Activated naive CD4-positive, alpha-beta T cell treated with anti-CD3 and anti-CD28 coated beads, Interleukin-2, amount 50 U/mL, for 24 hours (primary cell): ENCODE measurements around the gene SMOC2.
A peak's percentile ranks its signal among the peaks of the same experiment; 100 is the strongest.

Experiments
- H3K27ac Mint-ChIP-seq: one replicate; pipeline ENCODE4 v1.8.0; 2021; ENCODE audit warnings: mild to moderate bottlenecking, mixed read lengths
- H3K27me3 Mint-ChIP-seq: one replicate; pipeline ENCODE4 v1.8.0; 2021; ENCODE audit warnings: mixed read lengths
- H3K36me3 Mint-ChIP-seq: one replicate; pipeline ENCODE4 v1.8.0; 2021; ENCODE audit warnings: mixed read lengths
- H3K4me1 Mint-ChIP-seq: one replicate; pipeline ENCODE4 v1.8.0; 2021; ENCODE audit warnings: mixed read lengths
- H3K4me3 Mint-ChIP-seq: one replicate; pipeline ENCODE4 v1.8.0; 2021; ENCODE audit warnings: mild to moderate bottlenecking, mixed read lengths
- H3K9me3 Mint-ChIP-seq: one replicate; pipeline ENCODE4 v1.8.0; 2021; ENCODE audit warnings: mixed read lengths

Gene SMOC2

DNA sequence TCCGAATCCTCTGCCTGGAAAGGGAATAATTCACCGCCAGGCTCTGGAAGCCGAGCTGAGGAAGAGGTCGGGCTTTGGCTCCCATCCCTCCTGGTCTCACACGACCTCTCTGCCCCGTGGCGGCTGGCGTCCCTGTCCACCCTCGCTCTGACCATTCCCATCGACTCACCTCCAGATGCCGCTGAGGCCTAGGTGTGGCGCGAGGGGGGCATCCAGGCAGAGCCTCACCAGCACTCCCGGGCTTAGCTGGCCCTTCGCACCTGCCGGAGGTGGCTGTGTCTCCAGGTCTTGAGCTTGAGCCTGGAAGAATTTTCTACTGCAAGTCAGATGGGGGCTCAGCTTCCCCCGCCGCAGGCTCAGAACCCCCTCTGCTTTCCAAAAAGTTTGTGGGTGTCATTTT lies 28.5 kb upstream of the SMOC2 start:
- H3K27me3 Mint-ChIP-seq: no peaks in the 10 kb centered on the region
- H3K4me3 Mint-ChIP-seq: no peak overlapping the region
- no peaks in the 10 kb centered on the region for H3K9me3 Mint-ChIP-seq
- H3K4me1 Mint-ChIP-seq: no peaks in the 10 kb centered on the region
- no peaks in the 10 kb centered on the region for H3K36me3 Mint-ChIP-seq
- H3K27ac Mint-ChIP-seq: no peak overlapping the region

DNA sequence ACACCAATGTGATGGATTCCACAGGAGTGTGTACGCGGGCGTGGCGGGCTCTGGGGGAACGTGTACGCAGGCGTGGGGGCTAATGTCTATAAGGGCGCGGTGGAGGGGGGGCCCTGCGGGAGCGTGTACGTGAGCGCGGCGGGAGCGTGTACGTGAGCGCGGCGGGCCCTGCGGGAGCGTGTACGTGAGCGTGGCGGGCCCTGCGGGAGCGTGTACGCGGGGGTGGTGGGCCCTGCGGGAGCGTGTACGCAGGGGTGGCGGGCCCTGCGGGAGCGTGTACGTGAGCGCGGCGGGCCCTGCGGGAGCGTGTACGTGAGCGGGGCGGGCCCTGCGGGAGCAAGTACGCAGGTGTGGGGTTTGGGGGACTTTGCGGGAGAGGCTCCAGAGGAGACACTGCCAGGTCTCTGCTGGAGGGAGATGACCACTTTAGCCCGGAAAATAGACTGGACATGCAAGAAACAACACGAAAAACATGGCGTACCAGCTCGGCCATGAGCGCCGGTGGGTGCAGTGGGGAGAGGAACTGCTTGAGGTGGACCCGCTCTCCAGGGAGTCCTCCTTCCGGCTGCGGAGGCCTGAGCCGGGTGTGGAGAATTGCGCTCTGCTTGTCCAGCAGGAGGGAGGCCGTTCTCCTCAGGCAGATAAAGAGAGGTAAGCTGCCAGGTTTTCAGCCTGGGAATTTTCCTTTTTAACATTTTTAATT lies 27.8 kb upstream of the SMOC2 start:
- Mint-ChIP-seq H3K4me1 (no peaks in the 10 kb centered on the region), H3K36me3 (no peaks in the 10 kb centered on the region), H3K27ac (no peak overlapping the region), H3K9me3 (no peaks in the 10 kb centered on the region), H3K27me3 (no peaks in the 10 kb centered on the region), H3K4me3 (no peak overlapping the region)

DNA sequence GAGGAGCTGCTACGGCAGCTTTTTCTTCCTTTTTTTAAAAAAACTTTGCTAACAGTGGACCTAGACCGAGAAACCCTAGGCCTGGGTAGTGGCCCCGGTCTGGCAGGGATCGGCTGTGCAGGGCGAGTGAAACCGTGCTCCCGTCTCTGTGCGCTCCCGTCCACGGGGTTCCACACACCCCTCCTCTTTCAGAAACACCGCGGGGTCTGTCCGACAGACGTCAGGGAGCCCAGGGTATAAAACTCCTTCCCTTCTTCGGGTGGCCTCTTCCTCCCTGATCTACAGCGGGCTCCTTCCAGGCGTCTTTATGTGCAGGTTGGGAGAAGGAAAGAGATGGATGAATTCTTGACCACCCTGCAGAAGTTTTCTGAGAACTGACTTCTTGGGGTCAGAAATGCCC lies 27.1 kb upstream of the SMOC2 start:
- no peaks in the 10 kb centered on the region for H3K27me3 Mint-ChIP-seq
- no peaks in the 10 kb centered on the region for H3K4me1 Mint-ChIP-seq
- H3K36me3 Mint-ChIP-seq: no peaks in the 10 kb centered on the region
- no peak overlapping the region for H3K4me3 Mint-ChIP-seq
- no peaks in the 10 kb centered on the region for H3K9me3 Mint-ChIP-seq
- H3K27ac Mint-ChIP-seq: no peak overlapping the region

DNA sequence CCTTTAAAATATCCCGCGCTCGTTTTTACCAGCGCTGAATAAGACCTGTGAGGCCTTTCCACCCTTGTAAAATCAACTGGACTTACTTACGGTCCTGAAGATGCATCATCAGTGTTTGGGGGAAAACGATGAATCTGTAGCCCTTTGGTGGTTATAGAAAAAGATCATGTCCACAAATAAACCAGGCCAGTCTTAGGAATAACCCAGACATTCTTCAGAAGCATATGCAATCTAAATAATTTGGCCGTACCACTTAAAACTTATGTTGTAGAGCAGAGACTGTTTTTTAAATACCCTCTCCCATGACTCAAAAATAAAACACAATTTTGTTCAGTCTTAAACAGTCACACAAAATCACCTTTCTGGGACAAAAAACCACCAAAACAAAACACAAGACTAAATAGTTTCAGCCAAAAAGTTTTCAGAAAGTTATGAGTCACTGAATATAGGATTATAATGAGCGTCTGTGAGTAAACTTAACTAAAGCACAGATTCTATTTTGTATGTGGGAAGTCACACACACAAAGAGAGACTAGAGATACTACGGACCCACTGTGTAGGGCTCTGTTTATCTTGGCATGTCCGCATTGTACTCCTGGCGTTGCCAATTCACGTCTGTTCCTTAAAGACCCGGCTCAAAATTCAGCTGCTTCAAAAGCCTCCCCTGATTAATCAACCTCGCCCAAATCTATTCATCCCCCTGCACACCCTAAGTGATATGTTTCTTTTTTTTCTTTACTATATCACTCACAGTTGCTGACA lies 26.5 kb upstream of the SMOC2 start:
- no peak overlapping the region for H3K4me3 Mint-ChIP-seq
- no peaks in the 10 kb centered on the region for H3K27me3 Mint-ChIP-seq
- H3K4me1 Mint-ChIP-seq: no peaks in the 10 kb centered on the region
- no peak overlapping the region for H3K27ac Mint-ChIP-seq
- no peaks in the 10 kb centered on the region for H3K9me3 Mint-ChIP-seq
- no peaks in the 10 kb centered on the region for H3K36me3 Mint-ChIP-seq

DNA sequence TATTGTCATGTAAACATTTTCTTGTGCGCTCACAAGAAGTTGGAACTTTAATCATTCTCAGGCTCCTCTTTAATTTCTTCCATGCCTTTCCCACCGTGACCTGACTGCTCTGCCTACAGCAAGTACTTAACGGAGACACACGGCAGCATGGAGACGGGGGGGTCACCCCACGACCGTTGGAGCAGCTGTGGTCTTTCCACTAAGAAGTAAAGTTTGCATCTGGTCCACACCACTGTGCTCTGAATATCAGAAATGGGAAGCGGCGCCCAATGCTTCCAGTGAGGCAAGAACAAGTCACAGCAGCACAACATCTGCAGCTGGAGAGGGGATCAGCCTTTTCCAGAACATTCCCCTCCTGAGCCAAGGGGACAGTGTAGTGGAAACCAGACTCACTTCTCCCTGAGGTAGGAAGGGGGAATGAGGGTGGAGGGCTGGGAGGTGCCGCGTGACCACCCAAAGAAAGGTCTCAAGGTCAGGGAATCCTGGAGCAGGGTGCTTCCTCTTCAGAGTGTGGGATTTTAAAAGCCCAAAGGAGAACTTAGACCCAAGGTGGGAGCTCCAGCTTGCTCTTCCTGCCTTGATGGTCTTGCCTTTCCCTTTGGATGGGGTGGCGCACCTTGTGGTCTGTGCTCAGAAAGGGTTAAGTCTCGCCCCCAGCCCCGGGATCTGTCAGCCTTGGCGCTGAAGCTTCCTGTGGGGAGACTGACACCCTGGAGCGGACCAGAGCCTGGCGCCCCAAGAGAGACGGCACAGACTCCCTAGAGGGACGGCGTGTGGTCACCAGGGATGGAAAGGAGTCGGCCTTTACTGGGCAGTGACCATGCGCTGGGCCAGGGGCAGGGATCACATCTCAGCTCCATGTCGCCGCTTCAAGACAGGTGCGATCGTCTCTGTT lies 25.6 kb upstream of the SMOC2 start:
- H3K4me1 Mint-ChIP-seq: no peaks in the 10 kb centered on the region
- no peaks in the 10 kb centered on the region for H3K36me3 Mint-ChIP-seq
- H3K9me3 Mint-ChIP-seq: no peaks in the 10 kb centered on the region
- no peak overlapping the region for H3K4me3 Mint-ChIP-seq
- H3K27ac Mint-ChIP-seq: no peak overlapping the region
- H3K27me3 Mint-ChIP-seq: no peaks in the 10 kb centered on the region

DNA sequence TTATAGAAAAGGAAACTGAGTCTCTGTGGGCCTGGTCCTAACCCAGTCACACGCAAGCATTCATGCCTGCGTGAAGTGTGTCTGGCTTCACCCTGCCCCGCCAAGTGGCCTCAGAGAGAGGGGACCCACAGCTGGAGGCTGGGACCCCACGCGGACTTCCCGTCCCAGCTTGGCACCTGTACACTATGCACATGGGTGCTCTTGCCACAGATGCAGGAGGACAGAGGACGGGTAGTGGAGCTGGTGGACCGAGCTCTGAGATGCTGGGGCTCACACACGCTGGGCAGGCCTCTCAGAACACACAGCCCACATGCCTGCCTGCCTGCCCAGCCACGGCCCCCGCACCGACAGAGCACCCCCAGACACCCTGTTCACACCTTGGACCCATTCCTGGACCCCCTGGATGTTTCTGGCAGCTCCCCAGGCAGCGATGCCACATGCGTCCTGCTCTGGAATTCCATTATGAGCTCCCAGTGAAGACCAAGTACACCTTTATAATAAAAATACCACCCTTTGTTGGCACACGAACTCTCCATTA lies 24.9 kb upstream of the SMOC2 start:
- H3K27ac Mint-ChIP-seq: no peak overlapping the region
- H3K4me3 Mint-ChIP-seq: no peak overlapping the region
- no peaks in the 10 kb centered on the region for H3K9me3 Mint-ChIP-seq
- H3K27me3 Mint-ChIP-seq: no peaks in the 10 kb centered on the region
- H3K4me1 Mint-ChIP-seq: no peaks in the 10 kb centered on the region
- H3K36me3 Mint-ChIP-seq: no peaks in the 10 kb centered on the region

DNA sequence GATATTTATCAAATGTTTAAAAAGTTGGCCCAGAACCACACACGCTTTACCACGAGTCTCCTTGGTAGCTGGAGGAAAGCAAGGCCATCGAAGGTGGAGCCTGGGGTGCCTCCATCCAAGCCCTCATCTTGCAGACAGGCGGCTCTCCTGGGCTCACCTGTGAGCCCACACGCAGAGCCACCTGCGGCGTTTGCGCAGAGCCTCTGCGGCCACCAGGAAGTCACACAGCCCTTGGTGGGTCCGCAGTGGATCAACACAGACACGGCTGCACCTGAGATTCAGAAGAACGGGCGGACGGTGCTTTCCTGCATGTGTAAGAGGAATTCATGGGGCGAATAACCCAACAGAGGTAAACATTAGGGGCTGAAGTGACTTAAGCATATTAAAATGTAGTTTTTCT lies 24.5 kb upstream of the SMOC2 start:
- Mint-ChIP-seq H3K4me1 (no peaks in the 10 kb centered on the region), H3K27ac (no peak overlapping the region), H3K36me3 (no peaks in the 10 kb centered on the region), H3K27me3 (no peaks in the 10 kb centered on the region), H3K4me3 (no peak overlapping the region), H3K9me3 (no peaks in the 10 kb centered on the region)

DNA sequence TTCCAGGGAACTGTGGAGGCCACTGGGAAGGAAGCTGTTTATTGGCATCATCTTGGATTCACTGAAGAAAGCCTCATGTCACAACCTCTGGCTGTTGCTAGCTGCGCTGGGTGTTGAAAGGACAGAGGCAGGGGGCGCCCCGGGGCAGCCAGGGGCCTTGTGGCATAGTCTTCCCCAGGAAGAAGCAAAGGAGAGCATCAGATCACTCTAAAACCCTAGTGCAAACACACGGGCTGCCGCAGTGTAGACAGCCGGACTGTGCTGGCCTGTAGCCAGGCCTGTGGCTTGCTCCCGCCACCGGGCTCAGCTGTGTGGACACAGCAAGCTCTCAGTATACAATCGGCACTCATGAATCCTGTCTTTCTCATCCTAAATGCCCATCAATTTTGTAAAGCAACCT lies 23.8 kb upstream of the SMOC2 start:
- no peaks in the 10 kb centered on the region for H3K36me3 Mint-ChIP-seq
- H3K4me3 Mint-ChIP-seq: no peak overlapping the region
- H3K4me1 Mint-ChIP-seq: no peaks in the 10 kb centered on the region
- H3K27me3 Mint-ChIP-seq: no peaks in the 10 kb centered on the region
- H3K9me3 Mint-ChIP-seq: no peaks in the 10 kb centered on the region
- no peak overlapping the region for H3K27ac Mint-ChIP-seq

DNA sequence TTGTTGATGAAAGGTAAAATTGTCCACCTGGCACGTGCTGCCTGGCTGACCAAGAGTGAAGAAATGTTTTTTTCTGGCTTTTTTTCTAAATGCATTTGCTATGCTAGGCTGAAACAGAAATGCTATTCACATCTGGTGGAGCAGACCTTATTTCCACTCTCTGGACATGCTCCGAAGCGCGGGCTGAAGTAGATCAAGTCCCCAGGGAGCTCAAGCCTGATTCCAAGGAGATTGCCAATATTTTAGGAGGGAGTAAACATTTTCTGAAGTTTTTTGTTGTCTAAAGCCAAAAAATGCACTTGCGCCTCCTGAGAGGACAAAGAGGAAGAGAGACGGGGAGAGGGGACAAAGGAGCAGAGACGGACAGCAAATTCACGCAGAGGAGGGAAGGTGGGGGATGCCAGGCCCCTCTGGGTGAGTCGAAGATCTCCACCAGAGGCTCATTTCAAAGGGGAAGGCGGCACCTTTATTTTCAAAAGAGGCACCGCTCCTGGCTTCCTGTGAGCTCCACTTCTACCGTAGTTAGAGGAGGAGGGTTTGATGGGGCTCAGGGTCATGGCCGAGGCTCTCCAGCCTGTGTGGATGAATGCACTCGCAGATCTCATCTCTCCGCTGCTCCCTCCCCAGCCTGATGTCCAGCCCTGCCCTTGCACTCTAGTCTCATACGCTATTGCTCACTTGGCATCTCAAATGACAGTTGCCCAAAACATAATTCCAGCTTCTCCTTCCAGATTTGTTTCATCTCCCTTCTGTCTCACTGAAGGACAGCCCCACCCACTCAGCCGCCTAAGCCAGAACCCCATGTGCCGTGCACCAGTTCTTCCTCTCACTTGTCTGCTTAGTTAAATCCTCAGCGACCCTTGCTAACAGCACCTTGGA lies 23.1 kb upstream of the SMOC2 start:
- Mint-ChIP-seq H3K27ac (peak overlapping the region; percentile 15), H3K4me1 (no peaks in the 10 kb centered on the region), H3K9me3 (no peaks in the 10 kb centered on the region)

DNA sequence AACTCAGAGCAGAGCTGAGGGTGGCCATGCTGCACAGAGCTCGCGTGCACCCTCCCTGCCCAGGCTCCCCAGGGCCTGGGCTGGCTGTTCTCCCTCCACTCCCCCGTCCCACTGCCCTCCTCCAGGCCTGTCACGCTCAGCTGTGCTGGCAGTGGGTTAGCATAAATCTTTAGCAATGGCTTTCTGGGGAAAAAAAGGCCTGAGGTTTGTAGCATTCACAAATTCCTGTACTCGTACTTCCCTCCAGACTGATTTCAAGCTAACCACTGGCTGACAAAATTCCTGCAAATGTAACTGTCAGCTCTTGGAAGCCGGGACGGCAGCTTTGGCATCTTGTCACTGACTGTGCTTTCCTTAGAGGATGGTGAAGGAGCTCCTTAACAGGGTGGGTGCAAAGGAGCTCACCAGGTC lies 22.3 kb upstream of the SMOC2 start:
- H3K4me1 Mint-ChIP-seq: no peaks in the 10 kb centered on the region
- H3K27me3 Mint-ChIP-seq: no peaks in the 10 kb centered on the region
- H3K9me3 Mint-ChIP-seq: no peaks in the 10 kb centered on the region
- H3K27ac Mint-ChIP-seq: no peak overlapping the region
- H3K36me3 Mint-ChIP-seq: no peaks in the 10 kb centered on the region
- no peak overlapping the region for H3K4me3 Mint-ChIP-seq

More for the DNA sequence above, 23.1 kb upstream of the SMOC2 start:
- Mint-ChIP-seq H3K36me3 (no peaks in the 10 kb centered on the region), H3K4me3 (no peak overlapping the region), H3K27me3 (no peaks in the 10 kb centered on the region)

DNA sequence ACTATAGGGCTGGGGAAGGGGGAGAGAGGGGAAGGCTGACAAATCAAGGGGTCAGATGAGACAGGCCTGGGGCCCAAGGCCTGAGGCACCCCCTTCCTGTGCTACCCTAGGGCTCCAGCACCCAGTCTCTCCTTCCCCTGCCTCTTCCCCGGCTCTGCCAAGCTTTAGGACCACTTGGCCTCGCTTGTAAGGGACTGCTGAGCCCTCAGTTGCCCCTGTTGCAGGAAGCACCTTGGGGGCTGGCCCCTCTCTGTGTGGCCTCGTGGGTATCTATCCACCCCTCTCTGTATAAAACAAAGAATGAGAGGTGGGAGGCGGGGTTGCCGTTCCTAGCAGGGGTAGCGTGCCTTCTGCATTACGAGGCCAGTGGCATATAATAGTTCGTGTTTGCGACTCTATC lies 21.4 kb upstream of the SMOC2 start:
- H3K36me3 Mint-ChIP-seq: no peaks in the 10 kb centered on the region
- H3K27me3 Mint-ChIP-seq: no peaks in the 10 kb centered on the region
- no peak overlapping the region for H3K4me3 Mint-ChIP-seq
- H3K9me3 Mint-ChIP-seq: no peaks in the 10 kb centered on the region
- H3K27ac Mint-ChIP-seq: no peak overlapping the region
- H3K4me1 Mint-ChIP-seq: no peaks in the 10 kb centered on the region

DNA sequence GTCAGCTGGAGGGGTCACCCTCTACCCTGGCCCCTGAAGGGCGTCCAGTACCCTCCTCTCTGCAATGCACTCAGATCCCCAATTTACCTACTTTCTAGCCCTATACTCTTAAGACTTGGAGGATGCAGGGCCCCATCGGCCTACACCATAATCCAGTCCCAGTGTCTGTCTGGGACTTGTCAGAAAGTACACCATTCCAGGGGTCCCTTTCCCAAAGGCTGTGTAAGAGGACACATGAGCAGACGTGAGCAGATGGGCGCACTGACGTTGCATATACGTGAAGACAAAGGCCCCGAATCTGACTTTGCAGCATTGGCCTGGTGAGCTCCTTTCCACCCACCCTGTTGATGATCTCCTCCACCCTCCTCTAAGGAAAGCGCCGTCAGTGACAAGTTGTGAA lies 20.9 kb upstream of the SMOC2 start:
- Mint-ChIP-seq H3K4me1 (no peaks in the 10 kb centered on the region), H3K27ac (no peak overlapping the region), H3K9me3 (no peaks in the 10 kb centered on the region), H3K4me3 (no peak overlapping the region), H3K36me3 (no peaks in the 10 kb centered on the region), H3K27me3 (no peaks in the 10 kb centered on the region)

DNA sequence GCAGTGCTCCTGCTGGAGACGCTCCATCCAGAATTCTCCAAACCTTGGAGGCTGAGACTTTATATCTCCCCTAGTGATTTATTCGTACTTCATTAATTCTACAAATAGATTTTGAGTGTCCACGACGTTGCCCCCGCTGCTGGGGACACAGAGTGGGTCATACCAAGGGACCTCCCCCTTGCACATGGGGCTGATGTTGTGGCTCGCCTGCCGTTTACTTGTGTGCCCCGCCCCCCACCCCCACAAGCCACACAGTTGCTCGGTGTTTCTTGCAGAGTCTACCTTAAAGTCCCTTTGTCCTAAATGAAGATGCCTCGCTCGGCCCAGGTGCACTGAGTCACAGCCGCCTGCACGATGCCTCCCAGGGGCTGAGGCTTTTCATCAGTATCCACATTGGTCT lies 20.3 kb upstream of the SMOC2 start:
- no peaks in the 10 kb centered on the region for H3K27me3 Mint-ChIP-seq
- H3K4me1 Mint-ChIP-seq: no peaks in the 10 kb centered on the region
- no peaks in the 10 kb centered on the region for H3K36me3 Mint-ChIP-seq
- H3K4me3 Mint-ChIP-seq: no peak overlapping the region
- H3K27ac Mint-ChIP-seq: no peak overlapping the region
- no peaks in the 10 kb centered on the region for H3K9me3 Mint-ChIP-seq

DNA sequence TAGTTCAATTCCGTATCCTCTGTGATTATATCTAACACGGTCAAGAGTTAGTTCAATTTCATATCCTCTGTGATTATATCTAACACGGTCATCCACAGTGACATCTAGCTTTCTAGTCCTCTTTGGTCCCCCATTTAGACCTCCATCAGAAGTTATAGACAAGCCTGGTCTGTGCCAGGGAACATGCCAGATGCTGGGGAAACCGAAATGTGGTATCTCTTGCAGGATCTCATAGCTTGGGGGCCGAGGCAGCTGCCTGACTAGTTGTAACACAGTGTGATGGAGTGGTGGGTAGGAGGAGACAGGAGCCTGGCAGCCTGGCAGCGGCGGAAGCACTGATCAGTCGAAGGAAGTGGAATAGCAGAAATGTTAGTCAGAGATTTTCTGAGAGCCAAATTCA lies 13.8 kb upstream of the SMOC2 start:
- Mint-ChIP-seq H3K4me3 (no peak overlapping the region), H3K9me3 (no peaks in the 10 kb centered on the region), H3K4me1 (no peaks in the 10 kb centered on the region), H3K36me3 (no peaks in the 10 kb centered on the region), H3K27me3 (no peaks in the 10 kb centered on the region), H3K27ac (no peak overlapping the region)
